CD4-positive, alpha-beta T cell treated with Interleukin-21 for 1 hour (primary cell): Measurements from ENCODE around the gene ANGPTL2.
"Not testable (repeated sequence)": the region's sequence is repeated elsewhere in the genome, so short reads cannot be mapped to it uniquely, and the experiment has no call there.

Experiments
- DNase-seq: peaks from one replicate; pipeline ENCODE4 v3.0.0-alpha.2; 2020

ANGPTL2 gene

DNA sequence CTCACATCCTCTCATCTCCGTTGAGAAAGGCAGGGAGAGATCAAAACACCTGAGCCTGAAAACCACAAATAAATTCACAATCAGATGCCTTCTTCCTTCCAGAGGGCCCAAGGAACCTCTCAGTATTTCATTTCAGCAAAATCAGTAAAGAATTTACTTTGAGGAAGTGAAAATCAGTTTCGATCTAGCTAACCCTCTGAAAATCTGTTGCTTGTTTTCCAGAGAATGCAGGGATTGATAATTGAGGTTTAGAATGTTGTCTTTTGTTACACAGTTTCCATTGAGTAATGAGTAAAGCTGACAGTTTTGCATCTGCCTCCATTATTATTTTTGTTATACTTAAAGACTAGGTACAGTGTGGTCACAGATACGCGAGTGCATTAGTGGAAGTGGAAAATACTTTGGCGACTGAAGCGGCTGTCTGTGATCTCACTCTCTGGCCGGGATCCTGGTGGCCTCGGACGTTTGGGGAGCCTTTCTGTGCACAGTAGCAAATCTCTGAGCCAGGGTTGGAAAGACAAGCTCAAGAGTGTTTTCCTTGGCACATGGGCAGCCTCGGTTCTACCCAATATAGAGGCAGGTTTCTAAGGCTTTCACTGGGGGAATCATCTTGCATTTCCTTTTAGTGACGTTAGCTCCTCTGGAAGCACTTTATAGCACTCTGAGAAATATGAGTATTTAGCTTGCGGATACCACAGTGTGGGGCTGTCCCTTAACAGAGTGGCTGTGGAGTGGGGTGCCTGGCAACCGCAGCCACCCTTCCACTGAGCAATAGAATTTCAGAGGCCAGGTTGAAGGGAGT lies 32.2 kb upstream of the ANGPTL2 start:
- DNase-seq, result no peak

GRCh38 chr9:127154003-127154389 lies 31.6 kb upstream of the ANGPTL2 start:
- no peak for DNase-seq

- no peak for DNase-seq
These were observed 31.1 kb upstream of the ANGPTL2 start for GRCh38 chr9:127153501-127153900.

- DNase-seq, result no peak
These were observed 27.3 kb upstream of the ANGPTL2 start for GRCh38 chr9:127149463-127150390.

GRCh38 chr9:127149010-127149409 lies 26.6 kb upstream of the ANGPTL2 start:
- no peak for DNase-seq

DNA sequence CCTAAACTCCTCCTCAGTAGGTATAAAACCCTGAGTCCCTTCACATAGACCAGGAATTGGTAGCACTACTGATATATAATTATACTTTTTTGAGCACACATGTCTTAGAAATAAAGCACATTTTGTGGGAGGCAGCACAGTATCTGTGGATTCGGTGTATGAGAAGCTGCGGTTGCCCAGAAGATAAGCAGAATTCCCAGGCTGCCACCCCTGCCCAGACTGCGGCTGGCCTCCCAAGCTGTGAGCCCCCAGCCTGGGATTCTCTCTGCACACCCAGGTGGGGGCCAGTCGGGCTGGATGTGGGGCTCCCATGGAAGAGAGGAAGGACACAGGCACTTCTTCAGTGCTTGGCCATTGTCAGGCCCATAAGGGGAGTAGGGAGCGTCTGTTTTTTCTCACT lies 25.6 kb upstream of the ANGPTL2 start:
- DNase-seq, result no peak

DNA sequence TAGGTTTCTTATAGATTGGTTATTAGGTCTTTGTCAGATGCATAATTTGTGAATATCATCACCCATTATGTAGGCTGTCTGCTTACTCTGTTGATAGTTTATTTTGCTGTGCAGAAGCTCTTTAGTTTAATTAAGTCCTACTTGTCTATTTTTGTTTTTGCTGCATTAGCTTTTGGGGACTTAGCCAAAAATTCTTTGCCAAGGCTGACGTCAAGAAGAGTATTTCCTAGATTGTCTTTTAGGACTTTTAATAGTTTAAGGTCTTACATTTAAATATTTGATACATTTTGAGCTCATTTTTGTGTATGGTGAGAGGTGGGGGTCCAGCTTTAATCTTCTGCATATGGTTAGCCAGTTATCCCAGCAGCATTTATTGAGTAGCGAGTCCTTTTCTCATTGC lies 24.8 kb upstream of the ANGPTL2 start:
- DNase-seq, result no peak

GRCh38 chr9:127146841-127147240 lies 24.4 kb upstream of the ANGPTL2 start:
- DNase-seq, result not testable (repeated sequence)

- DNase-seq, result no peak
These were observed 22.4 kb upstream of the ANGPTL2 start for GRCh38 chr9:127144670-127145445.

GRCh38 chr9:127143920-127144465 lies 21.6 kb upstream of the ANGPTL2 start:
- no peak for DNase-seq

GRCh38 chr9:127142931-127143464 lies 20.6 kb upstream of the ANGPTL2 start:
- no peak for DNase-seq

DNA sequence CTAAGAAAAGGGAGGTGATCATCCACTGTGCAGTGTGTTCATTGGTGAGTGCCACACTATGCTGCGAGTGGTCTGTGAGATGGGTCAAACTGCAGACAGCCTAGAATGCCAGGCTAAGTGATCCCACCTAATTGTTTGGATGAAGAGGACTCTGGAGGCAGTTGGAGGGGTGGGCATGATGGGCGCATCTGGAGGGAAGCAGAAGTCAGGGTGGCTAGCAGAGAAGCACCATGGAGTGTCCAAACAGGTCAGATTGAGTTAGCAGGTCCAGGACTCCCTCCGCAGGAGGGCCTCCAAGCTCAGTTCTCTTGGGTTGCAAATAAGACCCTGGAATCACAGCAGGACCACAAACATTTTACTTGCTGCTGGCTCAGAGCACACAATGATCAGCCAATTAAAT lies 19.9 kb upstream of the ANGPTL2 start:
- DNase-seq, result no peak

GRCh38 chr9:127140842-127141675 lies 18.6 kb upstream of the ANGPTL2 start:
- DNase-seq, result no peak

DNA sequence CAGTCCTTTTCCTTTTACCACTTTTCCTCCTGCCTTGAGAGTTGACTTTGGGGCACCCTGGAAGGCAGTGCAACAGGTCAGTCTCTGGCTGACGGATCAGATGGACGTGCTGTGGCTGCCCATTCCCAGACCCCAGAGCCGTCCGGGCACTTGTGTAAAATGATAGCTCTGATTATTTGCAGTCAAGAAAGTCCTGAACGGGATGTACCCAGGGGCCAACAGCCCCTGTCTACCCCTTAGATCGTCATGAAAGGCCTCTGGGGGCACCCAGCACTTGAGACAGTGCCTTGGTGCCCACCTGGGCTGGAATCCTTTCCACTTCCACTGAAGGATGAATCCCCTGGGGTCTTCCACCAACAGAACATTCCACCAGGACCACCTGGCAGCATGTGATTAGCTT lies 17.7 kb upstream of the ANGPTL2 start:
- no peak for DNase-seq

DNA sequence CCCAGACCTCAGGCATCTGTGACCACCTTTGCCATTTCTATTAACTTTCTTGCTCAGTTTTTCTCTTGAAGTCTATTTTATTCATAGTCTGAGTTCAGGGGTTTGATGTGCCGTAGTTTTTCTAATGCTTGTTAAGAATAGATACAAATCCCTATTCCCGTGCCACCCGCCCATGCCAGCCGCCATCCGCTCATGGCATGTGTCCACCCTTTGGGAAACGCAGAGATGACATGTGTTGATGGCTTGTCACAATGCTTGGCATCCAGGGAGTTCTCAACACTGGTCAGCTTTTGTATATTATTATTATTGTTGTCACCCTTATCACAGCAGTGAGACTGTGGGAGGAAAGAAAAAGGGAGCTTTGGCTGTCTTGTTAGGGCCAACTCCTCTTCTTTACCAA lies 17.3 kb upstream of the ANGPTL2 start:
- DNase-seq, result no peak

DNA sequence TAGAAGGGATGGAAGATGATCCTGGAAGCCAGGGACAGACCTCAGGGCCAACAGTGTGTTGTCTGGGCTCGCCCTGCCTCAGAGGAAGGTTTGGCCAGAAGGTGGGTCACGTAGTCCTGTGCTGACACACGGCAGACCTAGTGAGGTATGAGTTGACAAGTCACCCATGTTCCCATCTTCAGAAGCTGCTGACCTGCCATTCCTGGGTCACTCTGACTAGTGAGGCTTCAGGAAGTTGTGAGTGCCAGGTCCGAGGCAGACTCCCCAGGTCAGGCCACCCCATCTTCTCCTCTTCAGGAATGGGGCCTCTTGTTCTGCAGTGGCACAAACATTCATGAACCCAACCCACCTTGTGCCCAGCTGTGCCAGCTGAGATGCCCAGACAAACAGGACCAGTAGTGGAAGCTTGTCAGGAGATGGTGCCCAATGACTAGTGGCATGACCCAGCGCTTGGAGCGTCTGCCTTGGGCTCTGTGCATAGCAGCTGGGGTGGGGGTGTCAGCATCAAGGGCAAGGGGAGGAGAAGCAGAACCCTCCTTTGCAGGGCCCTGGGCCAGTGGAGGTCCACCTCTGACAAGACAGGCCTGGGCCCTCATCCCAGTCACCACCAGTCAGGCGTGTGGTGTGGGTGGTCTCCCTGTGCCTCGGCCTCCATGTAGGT lies 16.8 kb upstream of the ANGPTL2 start:
- no peak for DNase-seq

- DNase-seq, result no peak
These were observed 16.0 kb upstream of the ANGPTL2 start for GRCh38 chr9:127138444-127138843.

DNA sequence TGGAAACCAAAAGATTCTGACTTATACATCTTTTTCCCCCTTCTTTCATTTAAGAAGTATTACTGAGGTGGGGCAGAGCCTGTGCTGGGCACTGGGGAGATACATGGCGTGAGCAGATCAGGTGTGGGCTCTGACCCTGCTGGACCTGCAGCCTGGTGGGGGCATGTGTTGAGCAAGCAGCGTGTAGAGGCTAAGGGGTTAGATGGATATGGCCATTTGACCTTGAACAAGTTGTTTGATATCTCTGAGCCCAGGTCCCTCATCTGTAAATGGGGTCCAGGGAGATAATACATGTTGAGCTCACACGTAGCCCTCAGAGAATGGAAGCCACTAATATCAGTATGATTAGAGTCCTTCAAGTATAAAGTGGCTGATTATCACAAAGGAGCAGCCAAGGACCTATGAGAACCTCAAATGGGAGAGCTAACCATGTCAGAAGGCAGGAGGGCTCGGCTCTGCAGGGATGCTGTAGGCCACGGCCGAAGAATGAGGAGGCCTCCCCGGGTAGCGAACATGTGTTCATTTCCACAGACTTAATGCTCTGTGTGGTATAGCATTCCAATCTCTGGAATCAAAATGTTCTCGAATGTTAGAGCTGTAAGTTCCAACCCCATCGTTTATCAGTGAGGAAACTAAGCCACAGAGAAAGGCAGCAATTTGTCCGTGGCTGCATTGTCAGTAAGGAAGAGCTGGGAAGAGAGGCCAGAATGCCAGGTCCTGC lies 15.4 kb upstream of the ANGPTL2 start:
- DNase-seq, result no peak

- DNase-seq, result no peak
These were observed 14.6 kb upstream of the ANGPTL2 start for GRCh38 chr9:127136880-127137639.
